GM18909 (cell line): ENCODE measurements around the gene SNRNP25.

Source experiments
- ATAC-seq: cut with Tn5 transposase; IDR thresholded peaks from one replicate; pipeline ENCODE4 v1.9.1; 2021; ENCODE audit warnings: mild to moderate bottlenecking; ENCODE audit not compliant: unreplicated experiment, poor library complexity

SNRNP25 gene

GRCh38 chr16:62283-62967 is 8.8 kb downstream of the SNRNP25 start:
- no peak for ATAC-seq

GRCh38 chr16:62968-63391 is 9.4 kb downstream of the SNRNP25 start:
- ATAC-seq, result no peak

GRCh38 chr16:63466-63865 is 9.8 kb downstream of the SNRNP25 start:
- no peak for ATAC-seq

GRCh38 chr16:63998-64913 is 10.6 kb downstream of the SNRNP25 start:
- ATAC-seq, result no peak

- no peak for ATAC-seq
Measured at GRCh38 chr16:64914-65255, 11.3 kb downstream of the SNRNP25 start.

GRCh38 chr16:65745-66144 is 12.1 kb downstream of the SNRNP25 start:
- no peak for ATAC-seq

- no peak for ATAC-seq
Measured at GRCh38 chr16:66309-67182, 12.9 kb downstream of the SNRNP25 start.

- no peak for ATAC-seq
Measured at GRCh38 chr16:67183-67791, 13.7 kb downstream of the SNRNP25 start.

GRCh38 chr16:67884-68789 is 14.5 kb downstream of the SNRNP25 start:
- no peak for ATAC-seq

- ATAC-seq, result no peak
Measured at GRCh38 chr16:69181-69580, 15.6 kb downstream of the SNRNP25 start.

GRCh38 chr16:71210-71539 is 17.5 kb downstream of the SNRNP25 start:
- ATAC-seq, result no peak

- no peak for ATAC-seq
Measured at GRCh38 chr16:71540-72401, 18.1 kb downstream of the SNRNP25 start.

GRCh38 chr16:72561-73548 is 19.2 kb downstream of the SNRNP25 start, which contains the start of gene RHBDF1:
Gene RHBDF1 (minus strand): TSS chr16:72631. CDS start chr16:65015, 7,616 bp downstream.
- ATAC-seq, result no peak

- no peak for ATAC-seq
Measured at GRCh38 chr16:74051-74746, 20.6 kb downstream of the SNRNP25 start.

GRCh38 chr16:74747-75334 is 21.2 kb downstream of the SNRNP25 start:
- no peak for ATAC-seq
